PC-3 (cell line): ENCODE measurements around the gene FOXRED1. TPM values are rescaled to one million over a fixed set of nuclear protein-coding genes. Genes with fewer than 3 reads are reported as not detected.

Experiments
- total RNA-seq: library from RNA; depleted of rRNA; stranded (reverse); fragments of >200 nt; gene quantifications from 2 replicates; pipeline ENCODE4 v1.2.3, GENCODE V29; 2014; rRNA removed

FOXRED1 gene
- total RNA-seq, 1 experiment from 2014 or later = 55.6 TPM

Other genes starting within 250 kb of the FOXRED1 start
- gene CDON, start 206.3 kb upstream of the FOXRED1 start, total RNA-seq = 4.4 and 10.1 TPM in 2 replicates
- 39.7 and 40.2 TPM in 2 replicates for gene RPUSD4, start 57.5 kb upstream of the FOXRED1 start, total RNA-seq
- gene FAM118B, start 57.4 kb upstream of the FOXRED1 start, total RNA-seq = 17.0 and 24.3 TPM in 2 replicates
- 140 and 143 TPM in 2 replicates for gene SRPRA, start 259 bp upstream of the FOXRED1 start, total RNA-seq
- 8.4 and 12.1 TPM in 2 replicates for gene TIRAP, start 13.9 kb downstream of the FOXRED1 start, total RNA-seq
- gene DCPS, start 34.9 kb downstream of the FOXRED1 start, total RNA-seq = 52.6 and 55.1 TPM in 2 replicates
- 126 and 148 TPM in 2 replicates for gene ST3GAL4, start 86.5 kb downstream of the FOXRED1 start, total RNA-seq